Activated CD4-positive, alpha-beta memory T cell treated with anti-CD3 and anti-CD28 coated beads, Interleukin-2, amount 10 ng/mL, durations not matched to agents 7 days and 5 days (primary cell): Measurements from ENCODE around the gene SDK1. TPM values are rescaled to one million over a fixed set of nuclear protein-coding genes. Genes with fewer than 3 reads are reported as not detected.
"Not testable (repeated sequence)": the region's sequence is repeated elsewhere in the genome, so short reads cannot be mapped to it uniquely, and the experiment has no call there.

ENCODE experiments used
- CTCF ChIA-PET: fragments of 350-600 bp; sonication (Branson Sonifier 250); formaldehyde crosslinking; loops from one replicate; lab custom pipeline; 2021; ENCODE audit warnings: antibody characterized with exemption, inconsistent platforms; lab: Charles Lee
- POLR2A ChIA-PET: fragments of 350-600 bp; sonication (Branson Sonifier 250); formaldehyde crosslinking; loops from one replicate; lab custom pipeline; 2021; ENCODE audit warnings: antibody characterized with exemption; lab: Charles Lee
- DNase-seq: peaks from one replicate; pipeline ENCODE4 v3.0.0-alpha.2; 2020
- H3K27ac Mint-ChIP-seq: one replicate; pipeline ENCODE4 v1.8.0; 2021; ENCODE audit warnings: mild to moderate bottlenecking, mixed read lengths
- H3K27me3 Mint-ChIP-seq: one replicate; pipeline ENCODE4 v1.8.0; 2021; ENCODE audit warnings: mixed read lengths
- H3K36me3 Mint-ChIP-seq: one replicate; pipeline ENCODE4 v1.8.0; 2021; ENCODE audit warnings: low read depth, mixed read lengths
- H3K4me1 Mint-ChIP-seq: one replicate; pipeline ENCODE4 v1.8.0; 2021; ENCODE audit warnings: mixed read lengths
- H3K4me3 Mint-ChIP-seq: one replicate; pipeline ENCODE4 v1.8.0; 2021; ENCODE audit warnings: mild to moderate bottlenecking, mixed read lengths
- H3K9me3 Mint-ChIP-seq: one replicate; pipeline ENCODE4 v1.8.0; 2021; ENCODE audit warnings: mixed read lengths
- total RNA-seq, 2 experiments: library from RNA; stranded (reverse); gene quantifications; one replicate each; pipeline ENCODE4 v1.2.3, GENCODE V29; 2021

The SDK1 gene
- total RNA-seq, 2 experiments from 2014 or later: 0.03 to 0.05 TPM

GRCh38 chr7:4247106-4247876, 946.2 kb downstream of the SDK1 start:
- no peak for DNase-seq
- no peak overlapping the region for H3K27ac Mint-ChIP-seq
- no peaks in the 10 kb centered on the region for H3K36me3 Mint-ChIP-seq
- H3K27me3 Mint-ChIP-seq: no peaks in the 10 kb centered on the region
- POLR2A ChIA-PET: no interaction called here
- peaks cover 29% of the 10 kb centered on the region for H3K9me3 Mint-ChIP-seq
- no peak overlapping the region for H3K4me3 Mint-ChIP-seq
- CTCF ChIA-PET: no interaction called here
- H3K4me1 Mint-ChIP-seq: no peaks in the 10 kb centered on the region

- Mint-ChIP-seq H3K9me3 (peaks cover 27% of the 10 kb centered on the region), H3K4me3 (no peak overlapping the region), H3K27ac (no peak overlapping the region), H3K27me3 (no peaks in the 10 kb centered on the region), H3K36me3 (no peaks in the 10 kb centered on the region), H3K4me1 (no peaks in the 10 kb centered on the region)
- POLR2A ChIA-PET: no interaction called here
- no peak for DNase-seq
- CTCF ChIA-PET: no interaction called here
Measured at GRCh38 chr7:4248295-4248694, 947.2 kb downstream of the SDK1 start.

- no peaks in the 10 kb centered on the region for H3K4me1 Mint-ChIP-seq
- CTCF ChIA-PET: no interaction called here
- H3K36me3 Mint-ChIP-seq: no peaks in the 10 kb centered on the region
- no peak overlapping the region for H3K4me3 Mint-ChIP-seq
- no peak overlapping the region for H3K27ac Mint-ChIP-seq
- POLR2A ChIA-PET: no interaction called here
- H3K9me3 Mint-ChIP-seq: peaks cover 26% of the 10 kb centered on the region
- no peaks in the 10 kb centered on the region for H3K27me3 Mint-ChIP-seq
- no peak for DNase-seq
Measured at GRCh38 chr7:4249241-4249640, 948.2 kb downstream of the SDK1 start.

- ChIA-PET CTCF (no interaction called here), POLR2A (no interaction called here)
- Mint-ChIP-seq H3K36me3 (no peaks in the 10 kb centered on the region), H3K4me1 (no peaks in the 10 kb centered on the region), H3K9me3 (peaks cover 16% of the 10 kb centered on the region), H3K27ac (no peak overlapping the region), H3K4me3 (no peak overlapping the region), H3K27me3 (no peaks in the 10 kb centered on the region)
- DNase-seq: no peak
Measured at GRCh38 chr7:4255336-4255735, 954.3 kb downstream of the SDK1 start.

GRCh38 chr7:4256286-4256685, 955.2 kb downstream of the SDK1 start:
- H3K4me3 Mint-ChIP-seq: no peak overlapping the region
- no peak for DNase-seq
- peaks cover 13% of the 10 kb centered on the region for H3K9me3 Mint-ChIP-seq
- ChIA-PET POLR2A (no interaction called here), CTCF (no interaction called here)
- no peak overlapping the region for H3K27ac Mint-ChIP-seq
- H3K4me1 Mint-ChIP-seq: no peaks in the 10 kb centered on the region
- H3K36me3 Mint-ChIP-seq: no peaks in the 10 kb centered on the region
- no peaks in the 10 kb centered on the region for H3K27me3 Mint-ChIP-seq

GRCh38 chr7:4257146-4258111, 956.4 kb downstream of the SDK1 start:
- ChIA-PET POLR2A (no interaction called here), CTCF (no interaction called here)
- no peak for DNase-seq
- no peak overlapping the region for H3K4me3 Mint-ChIP-seq
- H3K36me3 Mint-ChIP-seq: no peaks in the 10 kb centered on the region
- no peak overlapping the region for H3K27ac Mint-ChIP-seq
- H3K4me1 Mint-ChIP-seq: no peaks in the 10 kb centered on the region
- peaks cover 11% of the 10 kb centered on the region for H3K9me3 Mint-ChIP-seq
- H3K27me3 Mint-ChIP-seq: no peaks in the 10 kb centered on the region

- H3K9me3 Mint-ChIP-seq, H3K4me1 Mint-ChIP-seq, H3K27me3 Mint-ChIP-seq, H3K4me3 Mint-ChIP-seq, DNase-seq, H3K27ac Mint-ChIP-seq, H3K36me3 Mint-ChIP-seq, POLR2A ChIA-PET, CTCF ChIA-PET: not testable (repeated sequence)
Measured at GRCh38 chr7:4260116-4260515, 959.1 kb downstream of the SDK1 start.

- Mint-ChIP-seq H3K36me3 (no peaks in the 10 kb centered on the region), H3K9me3 (peaks cover 9% of the 10 kb centered on the region), H3K4me1 (no peaks in the 10 kb centered on the region), H3K27ac (no peak overlapping the region), H3K27me3 (no peaks in the 10 kb centered on the region), H3K4me3 (no peak overlapping the region)
- CTCF ChIA-PET: no interaction called here
- no peak for DNase-seq
- POLR2A ChIA-PET: no interaction called here
Measured at GRCh38 chr7:4260867-4261600, 960.0 kb downstream of the SDK1 start.

- no peak for DNase-seq
- Mint-ChIP-seq H3K27ac (no peak overlapping the region), H3K27me3 (no peaks in the 10 kb centered on the region), H3K4me3 (no peak overlapping the region), H3K9me3 (peaks cover 5% of the 10 kb centered on the region), H3K36me3 (no peaks in the 10 kb centered on the region), H3K4me1 (no peaks in the 10 kb centered on the region)
- ChIA-PET CTCF (no interaction called here), POLR2A (no interaction called here)
Measured at GRCh38 chr7:4261601-4261960, 960.5 kb downstream of the SDK1 start.

- CTCF ChIA-PET, DNase-seq, H3K4me3 Mint-ChIP-seq, POLR2A ChIA-PET, H3K27me3 Mint-ChIP-seq, H3K9me3 Mint-ChIP-seq, H3K36me3 Mint-ChIP-seq, H3K27ac Mint-ChIP-seq, H3K4me1 Mint-ChIP-seq: not testable (repeated sequence)
Measured at GRCh38 chr7:4264206-4264605, 963.2 kb downstream of the SDK1 start.

- ChIA-PET CTCF (no interaction called here), POLR2A (no interaction called here)
- no peak for DNase-seq
- Mint-ChIP-seq H3K27ac (no peak overlapping the region), H3K9me3 (peaks cover 5% of the 10 kb centered on the region), H3K4me1 (no peaks in the 10 kb centered on the region), H3K27me3 (no peaks in the 10 kb centered on the region), H3K36me3 (no peaks in the 10 kb centered on the region), H3K4me3 (no peak overlapping the region)
Measured at GRCh38 chr7:4265066-4265465, 964.0 kb downstream of the SDK1 start.

- POLR2A ChIA-PET: no interaction called here
- no peak overlapping the region for H3K4me3 Mint-ChIP-seq
- peaks cover 5% of the 10 kb centered on the region for H3K9me3 Mint-ChIP-seq
- DNase-seq: no peak
- H3K4me1 Mint-ChIP-seq: no peaks in the 10 kb centered on the region
- no peaks in the 10 kb centered on the region for H3K36me3 Mint-ChIP-seq
- CTCF ChIA-PET: no interaction called here
- H3K27me3 Mint-ChIP-seq: no peaks in the 10 kb centered on the region
- no peak overlapping the region for H3K27ac Mint-ChIP-seq
Measured at GRCh38 chr7:4265676-4266075, 964.6 kb downstream of the SDK1 start.
